GM19397 (cell line): Measurements from ENCODE around the gene MIXL1.

Experiments used
- ATAC-seq: cut with Tn5 transposase; IDR thresholded peaks from one replicate; pipeline ENCODE4 v1.9.1; 2021; ENCODE audit warnings: mild to moderate bottlenecking, moderate library complexity; ENCODE audit not compliant: unreplicated experiment

MIXL1 gene

GRCh38 chr1:226276077-226276682 lies 52.7 kb downstream of the MIXL1 start:
- ATAC-seq: no peak
